Mesothelial cell of epicardium (in vitro differentiated cells): ENCODE measurements around the gene EMID1. TPM values are rescaled to one million over a fixed set of nuclear protein-coding genes. Genes with fewer than 3 reads are reported as not detected.

Experiments used
- DNase-seq, 2 experiments: peaks; one replicate each; pipeline ENCODE4 v3.0.0; 2021; ENCODE audit warnings: low spot score in 2 of 2; ENCODE audit not compliant: unreplicated experiment in 2 of 2
- H3K27ac Mint-ChIP-seq: 2 replicates; pipeline ENCODE4 v1.8.0; 2021; ENCODE audit warnings: mixed read lengths
- H3K27me3 Mint-ChIP-seq: 2 replicates; pipeline ENCODE4 v1.8.0; 2021; ENCODE audit warnings: low read depth, mixed read lengths
- H3K36me3 Mint-ChIP-seq: 2 replicates; pipeline ENCODE4 v1.8.0; 2021; ENCODE audit warnings: mixed read lengths
- H3K4me1 Mint-ChIP-seq: 2 replicates; pipeline ENCODE4 v1.8.0; 2021; ENCODE audit warnings: mixed read lengths
- H3K4me3 Mint-ChIP-seq: 2 replicates; pipeline ENCODE4 v1.8.0; 2021; ENCODE audit warnings: mild to moderate bottlenecking, moderate library complexity, mixed read lengths
- H3K9me3 Mint-ChIP-seq: 2 replicates; pipeline ENCODE4 v1.8.0; 2021; ENCODE audit warnings: mixed read lengths
- total RNA-seq: library from RNA; stranded (reverse); gene quantifications from 3 replicates; pipeline ENCODE4 v1.2.1, GENCODE V29; 2021
- TF ChIP-seq, protein P1 (sequence below): fragments of 200-600 bp; sonication (generic); IDR thresholded peaks from one replicate; pipeline ENCODE4 v1.5.0; 2021; ENCODE audit warnings: antibody characterized with exemption; ENCODE audit not compliant: unreplicated experiment

EMID1 gene
- total RNA-seq, 1 donor from 2014 or later = 15.7 TPM

GRCh38 chr22:29260031-29260560 lies 54.4 kb downstream of the EMID1 start:
- Mint-ChIP-seq H3K36me3 (peaks cover 3% of the 10 kb centered on the region), H3K9me3 (no peaks in the 10 kb centered on the region), H3K27ac (no peak overlapping the region)

DNA sequence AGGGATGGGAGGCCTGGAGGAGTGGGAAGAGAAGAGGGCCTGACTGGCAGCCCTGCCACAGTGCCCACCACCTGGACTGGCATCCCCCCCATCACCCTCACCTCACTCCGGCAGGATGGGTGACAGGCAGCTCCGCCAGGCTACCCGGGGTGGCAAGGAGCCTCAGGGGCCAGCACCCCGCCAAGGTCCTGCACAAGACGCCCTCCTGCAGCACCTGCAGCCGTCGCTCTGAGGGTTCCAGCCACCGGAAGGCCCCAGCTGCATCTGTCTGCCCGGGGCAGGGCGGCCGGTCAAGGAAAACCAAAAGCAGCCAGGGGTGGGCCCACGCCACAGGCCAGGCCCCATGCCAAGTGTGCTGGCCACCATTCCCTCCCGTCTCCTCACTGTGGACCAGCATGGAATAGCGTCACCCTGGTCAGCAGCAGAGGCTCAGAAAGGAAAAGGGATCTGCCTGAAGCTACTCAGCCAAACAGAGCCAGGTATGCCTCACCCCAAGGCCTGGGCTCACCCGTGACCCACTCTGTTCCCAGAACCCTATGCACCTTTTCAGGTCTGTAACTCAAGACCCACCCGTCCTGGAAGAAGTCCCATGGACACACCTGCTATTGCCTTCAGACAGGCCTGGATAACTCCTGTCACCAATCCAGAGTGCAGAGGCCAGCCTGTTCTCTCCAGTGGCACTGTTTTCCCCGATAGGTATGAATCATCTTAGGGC lies 55.1 kb downstream of the EMID1 start:
- no peak for DNase-seq
- no peaks in the 10 kb centered on the region for H3K4me1 Mint-ChIP-seq
- H3K27me3 Mint-ChIP-seq = no peaks in the 10 kb centered on the region
- no peak overlapping the region for H3K4me3 Mint-ChIP-seq
- peaks cover 3% of the 10 kb centered on the region for H3K36me3 Mint-ChIP-seq
- no peaks in the 10 kb centered on the region for H3K9me3 Mint-ChIP-seq
- TF ChIP-seq, protein P1, sequence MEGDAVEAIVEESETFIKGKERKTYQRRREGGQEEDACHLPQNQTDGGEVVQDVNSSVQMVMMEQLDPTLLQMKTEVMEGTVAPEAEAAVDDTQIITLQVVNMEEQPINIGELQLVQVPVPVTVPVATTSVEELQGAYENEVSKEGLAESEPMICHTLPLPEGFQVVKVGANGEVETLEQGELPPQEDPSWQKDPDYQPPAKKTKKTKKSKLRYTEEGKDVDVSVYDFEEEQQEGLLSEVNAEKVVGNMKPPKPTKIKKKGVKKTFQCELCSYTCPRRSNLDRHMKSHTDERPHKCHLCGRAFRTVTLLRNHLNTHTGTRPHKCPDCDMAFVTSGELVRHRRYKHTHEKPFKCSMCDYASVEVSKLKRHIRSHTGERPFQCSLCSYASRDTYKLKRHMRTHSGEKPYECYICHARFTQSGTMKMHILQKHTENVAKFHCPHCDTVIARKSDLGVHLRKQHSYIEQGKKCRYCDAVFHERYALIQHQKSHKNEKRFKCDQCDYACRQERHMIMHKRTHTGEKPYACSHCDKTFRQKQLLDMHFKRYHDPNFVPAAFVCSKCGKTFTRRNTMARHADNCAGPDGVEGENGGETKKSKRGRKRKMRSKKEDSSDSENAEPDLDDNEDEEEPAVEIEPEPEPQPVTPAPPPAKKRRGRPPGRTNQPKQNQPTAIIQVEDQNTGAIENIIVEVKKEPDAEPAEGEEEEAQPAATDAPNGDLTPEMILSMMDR = no peak
- H3K27ac Mint-ChIP-seq = no peak overlapping the region

More at GRCh38 chr22:29260031-29260560, 54.4 kb downstream of the EMID1 start:
- Mint-ChIP-seq H3K27me3 (no peaks in the 10 kb centered on the region), H3K4me1 (no peaks in the 10 kb centered on the region), H3K4me3 (no peak overlapping the region)
- TF ChIP-seq, protein P1 = no peak
- no peak for DNase-seq

- TF ChIP-seq, protein P1 = no peak
- Mint-ChIP-seq H3K9me3 (no peaks in the 10 kb centered on the region), H3K4me1 (peaks cover 12% of the 10 kb centered on the region), H3K27me3 (no peaks in the 10 kb centered on the region), H3K36me3 (peaks cover 3% of the 10 kb centered on the region), H3K27ac (no peak overlapping the region), H3K4me3 (no peak overlapping the region)
- no peak for DNase-seq
Measured at GRCh38 chr22:29263791-29264276, 58.1 kb downstream of the EMID1 start.

DNA sequence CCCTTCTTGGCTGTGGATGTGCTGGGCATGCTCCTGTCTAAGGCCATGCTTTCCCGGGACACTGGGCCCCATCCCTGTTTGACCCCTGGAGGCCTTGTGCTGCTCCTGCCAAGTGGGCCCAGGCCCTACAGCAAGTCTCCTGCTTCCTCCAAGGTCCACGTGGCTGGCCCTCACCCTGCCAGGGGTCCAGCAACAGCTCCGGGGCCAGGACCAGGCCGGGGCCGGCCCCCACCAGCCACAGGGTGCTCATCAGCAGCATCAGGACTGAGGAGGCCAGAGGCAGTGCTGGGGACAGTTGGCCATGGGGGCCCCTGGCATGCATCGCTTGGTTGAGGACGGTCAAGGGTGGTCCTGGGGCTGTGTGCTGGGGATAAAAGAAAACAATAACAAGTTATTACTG lies 59.6 kb downstream of the EMID1 start:
- H3K27me3 Mint-ChIP-seq = no peaks in the 10 kb centered on the region
- no peak overlapping the region for H3K27ac Mint-ChIP-seq
- H3K4me1 Mint-ChIP-seq = peaks cover 25% of the 10 kb centered on the region
- H3K36me3 Mint-ChIP-seq = peaks cover 3% of the 10 kb centered on the region
- no peak for DNase-seq
- no peaks in the 10 kb centered on the region for H3K9me3 Mint-ChIP-seq
- TF ChIP-seq, protein P1 = no peak
- no peak overlapping the region for H3K4me3 Mint-ChIP-seq

DNA sequence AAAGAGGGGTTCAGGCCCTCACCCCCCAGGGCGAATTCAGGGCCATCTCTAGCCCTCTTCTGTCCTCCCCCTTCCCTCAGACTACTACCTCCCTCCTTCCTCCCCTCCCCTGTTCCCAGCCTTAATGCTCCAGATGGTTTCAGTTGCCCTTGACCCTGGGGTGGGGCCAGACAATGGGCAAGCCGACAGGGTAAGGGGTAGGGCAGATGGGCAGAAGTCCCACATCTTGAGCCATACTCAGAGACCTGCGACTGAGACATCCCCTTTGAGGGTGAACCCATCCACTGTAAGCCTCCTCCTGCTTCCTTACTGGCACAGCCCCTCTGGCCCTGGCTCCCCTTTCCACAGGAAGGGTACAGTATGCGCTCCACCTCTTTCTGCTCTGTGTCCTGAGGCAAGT lies 60.2 kb downstream of the EMID1 start:
- H3K9me3 Mint-ChIP-seq = no peaks in the 10 kb centered on the region
- H3K27ac Mint-ChIP-seq = peak overlapping the region; percentile 95
- peaks cover 31% of the 10 kb centered on the region for H3K4me1 Mint-ChIP-seq
- H3K27me3 Mint-ChIP-seq = no peaks in the 10 kb centered on the region
- no peak for DNase-seq
- TF ChIP-seq, protein P1 = no peak
- H3K36me3 Mint-ChIP-seq = peaks cover 3% of the 10 kb centered on the region
- peak overlapping the region; percentile 92 for H3K4me3 Mint-ChIP-seq
